ENCODE measurements around the gene POLA1. TPM values are rescaled to one million over a fixed set of nuclear protein-coding genes. Genes with fewer than 3 reads are reported as not detected.

POLA1 gene
- total and polyA plus RNA-seq, 2 donors (not counting 1 experiment from before 2014, with no cell fraction given): 3.0 to 16.3 TPM

GRCh38 chrX:24659106-24659505 lies 34.6 kb upstream of the POLA1 start:
- ChIA-PET POLR2A (no interaction called here), CTCF (no interaction called here)
- no peak overlapping the region for H3K4me3 Mint-ChIP-seq
- Histone ChIP-seq H3K36me3 (replicated peaks in 1 of 2; ENCODE audit: control extremely low read depth in 1 of 2, control insufficient read depth in 1 of 2, extremely low read depth in 1 of 2, insufficient read depth in 2 of 2, low read length in 1 of 2) (no peaks in the 10 kb centered on the region), H2AFZ (ENCODE audit: insufficient read depth, low read depth, low read length, poor library complexity, severe bottlenecking) (no peak overlapping the region), H4K20me1 (ENCODE audit: control insufficient read depth, insufficient read depth, low read length, poor library complexity, severe bottlenecking) (no peaks in the 10 kb centered on the region), H3K4me3 (ENCODE audit: control extremely low read depth in 1 of 5, extremely low read depth in 1 of 5, insufficient read depth in 1 of 5, low read depth in 2 of 5, low read length in 4 of 5) (no peak overlapping the region), H3K4me1 (ENCODE audit: control insufficient read depth in 2 of 2, insufficient read depth in 2 of 2, low read length in 2 of 2) (no peaks in the 10 kb centered on the region), H3K27ac (ENCODE audit: low read length in 2 of 2) (no peak overlapping the region), H3K4me2 (replicated peaks; ENCODE audit: low read depth, low read length, poor library complexity, severe bottlenecking) (no peak overlapping the region), H3K9ac (ENCODE audit: low read length) (no peak overlapping the region), H3K27me3 (replicated peaks in 1 of 4; ENCODE audit: control extremely low read depth in 1 of 4, control insufficient read depth in 3 of 4, insufficient read depth in 4 of 4, low read length in 3 of 4) (no peaks in the 10 kb centered on the region), H3K9me3 (ENCODE audit: control extremely low read depth in 1 of 3, control insufficient read depth in 2 of 3, insufficient read depth in 1 of 3, low read length in 2 of 3) (no peaks in the 10 kb centered on the region), H3K79me2 (ENCODE audit: control insufficient read depth, insufficient read depth, low read length) (no peaks in the 10 kb centered on the region)
- no peak overlapping the region for H3K27ac Mint-ChIP-seq
- TF ChIP-seq CTCF (IDR thresholded peaks at IDR 0.05) (no peak), EZH2 (IDR thresholded peaks at IDR 0.05; ENCODE audit: borderline replicate concordance, insufficient read depth, low read depth, low read length, poor library complexity, severe bottlenecking) (no peak)
- H3K4me1 Mint-ChIP-seq: no peaks in the 10 kb centered on the region
- intact Hi-C loops (cut with micrococcal nuclease): no loop called here
- peaks cover 7% of the 10 kb centered on the region for H3K27me3 Mint-ChIP-seq
- WGBS (ENCODE audit: insufficient coverage): no CpG with 5 or more reads among the region's 1 CpG
- no peak for ATAC-seq (ENCODE audit: low read depth)
- DNase-seq: no peak
- H3K9me3 Mint-ChIP-seq (ENCODE audit: insufficient read depth): no peaks in the 10 kb centered on the region

- no peak overlapping the region for H3K9ac ChIP-seq (ENCODE audit: low read length)
- peaks cover 7% of the 10 kb centered on the region for H3K27me3 Mint-ChIP-seq
- ChIA-PET CTCF (no interaction called here), POLR2A (no interaction called here)
- H3K4me3 Mint-ChIP-seq: no peak overlapping the region
- H3K27ac Mint-ChIP-seq: no peak overlapping the region
- no peaks in the 10 kb centered on the region for H3K4me1 Mint-ChIP-seq
- H3K79me2 ChIP-seq (ENCODE audit: control insufficient read depth, insufficient read depth, low read length): no peaks in the 10 kb centered on the region
- no peaks in the 10 kb centered on the region for H3K36me3 ChIP-seq (replicated peaks in 1 of 2; ENCODE audit: control extremely low read depth in 1 of 2, control insufficient read depth in 1 of 2, extremely low read depth in 1 of 2, insufficient read depth in 2 of 2, low read length in 1 of 2)
- H3K9me3 Mint-ChIP-seq (ENCODE audit: insufficient read depth): no peaks in the 10 kb centered on the region
- no peak overlapping the region for H3K4me2 ChIP-seq (replicated peaks; ENCODE audit: low read depth, low read length, poor library complexity, severe bottlenecking)
- H2AFZ ChIP-seq (ENCODE audit: insufficient read depth, low read depth, low read length, poor library complexity, severe bottlenecking): no peak overlapping the region
- H3K27ac ChIP-seq (ENCODE audit: low read length in 2 of 2): no peak overlapping the region
- DNase-seq (no peak), ATAC-seq (ENCODE audit: low read depth) (no peak)
- no peak for TF ChIP-seq EZH2 (IDR thresholded peaks at IDR 0.05; ENCODE audit: borderline replicate concordance, insufficient read depth, low read depth, low read length, poor library complexity, severe bottlenecking)
- no CpG with 5 or more reads among the region's 3 CpGs for WGBS (ENCODE audit: insufficient coverage)
- no peaks in the 10 kb centered on the region for H3K9me3 ChIP-seq (ENCODE audit: control extremely low read depth in 1 of 3, control insufficient read depth in 2 of 3, insufficient read depth in 1 of 3, low read length in 2 of 3)
- H3K4me1 ChIP-seq (ENCODE audit: control insufficient read depth in 2 of 2, insufficient read depth in 2 of 2, low read length in 2 of 2): no peaks in the 10 kb centered on the region
- no peak overlapping the region for H3K4me3 ChIP-seq (ENCODE audit: control extremely low read depth in 1 of 5, extremely low read depth in 1 of 5, insufficient read depth in 1 of 5, low read depth in 2 of 5, low read length in 4 of 5)
- H4K20me1 ChIP-seq (ENCODE audit: control insufficient read depth, insufficient read depth, low read length, poor library complexity, severe bottlenecking): no peaks in the 10 kb centered on the region
- no peaks in the 10 kb centered on the region for H3K27me3 ChIP-seq (replicated peaks in 1 of 4; ENCODE audit: control extremely low read depth in 1 of 4, control insufficient read depth in 3 of 4, insufficient read depth in 4 of 4, low read length in 3 of 4)
- intact Hi-C loops (cut with micrococcal nuclease): no loop called here
Observed at GRCh38 chrX:24659646-24660045, 34.1 kb upstream of the POLA1 start.

Measured in B cell (primary cell).